A549 (cell line): ENCODE measurements around the gene KLF3. TPM values are rescaled to one million over a fixed set of nuclear protein-coding genes. Genes with fewer than 3 reads are reported as not detected.

Experiments used
- ATAC-seq, 2 experiments: fragments of 200-7000 bp in 1 of 2; fragments of >200 bp in 1 of 2; cut with Nextera tagmentation in 1 of 2; cut with Tn5 transposase in 1 of 2; 3 replicates each; pipeline versions ENCODE4 v1.8.0 to v1.9.1; 2018 to 2020; ENCODE audit warnings: mild to moderate bottlenecking in 1 of 2, moderate library complexity in 1 of 2
- CTCF ChIA-PET: fragments of 300-600 bp; sonication (Branson Sonifier 250); formaldehyde crosslinking; extraction: SDS; loops from one replicate; lab custom pipeline; 2021; ENCODE audit warnings: antibody characterized with exemption, inconsistent platforms; lab: Yijun Ruan, JAX
- POLR2A ChIA-PET: fragments of 350-600 bp; formaldehyde crosslinking; extraction: SDS; loops from one replicate; lab custom pipeline; 2021; ENCODE audit warnings: antibody characterized with exemption, inconsistent platforms; lab: Yijun Ruan, JAX
- DNase-seq, 2 experiments: peaks; one replicate each; pipeline versions ENCODE4 v3.0.0 to v3.0.0-alpha.2; 2011 to 2016; ENCODE audit warnings: low read depth in 1 of 2, low spot score in 1 of 2
- FAIRE-seq: peaks from 2 replicates; lab custom pipeline; 2011; peaks lifted over from hg19 to GRCh38; lab: Jason Lieb, UNC
- H3K27ac ChIP-seq, 2 experiments: fragments of >200 bp; sonication (Bioruptor Twin); formaldehyde crosslinking; 3 replicates each; pipeline ENCODE4 v1.5.1; 2016 to 2017
- H3K4me1 ChIP-seq: fragments of >200 bp; sonication (Bioruptor Twin); formaldehyde crosslinking; 3 replicates; pipeline ENCODE4 v1.6.1; 2016
- H3K4me2 ChIP-seq: fragments of >200 bp; sonication (Bioruptor Twin); formaldehyde crosslinking; 3 replicates; pipeline ENCODE4 v1.6.1; 2016
- H3K4me3 ChIP-seq: fragments of >200 bp; sonication (Bioruptor Twin); formaldehyde crosslinking; 3 replicates; pipeline ENCODE4 v1.5.1; 2016
- H3K9me3 ChIP-seq: fragments of >200 bp; sonication (Bioruptor Twin); formaldehyde crosslinking; 3 replicates; pipeline ENCODE4 v1.6.1; 2016
- BHLHE40 ChIP-seq: IDR thresholded peaks from 2 replicates; pipeline ENCODE4 v1.6.1; 2012; ENCODE audit warnings: low read depth, low read length, inconsistent platforms
- CBX2 ChIP-seq: fragments of 200-600 bp; sonication (generic); IDR thresholded peaks from 2 replicates; pipeline ENCODE4 v1.6.1; 2016; ENCODE audit warnings: low read depth, mild to moderate bottlenecking, borderline replicate concordance
- CBX8 ChIP-seq: fragments of 200-600 bp; sonication (generic); IDR thresholded peaks from 2 replicates; pipeline ENCODE4 v1.6.1; 2016
- CHD4 ChIP-seq: fragments of 200-600 bp; sonication (generic); IDR thresholded peaks from 2 replicates; pipeline ENCODE4 v1.6.1; 2016; ENCODE audit warnings: antibody characterized with exemption, mild to moderate bottlenecking, borderline replicate concordance
- EHMT2 ChIP-seq: fragments of 200-600 bp; sonication (generic); IDR thresholded peaks from 2 replicates; pipeline ENCODE4 v1.6.1; 2016; ENCODE audit warnings: antibody characterized with exemption, low read depth, mild to moderate bottlenecking, moderate library complexity
- ESRRA ChIP-seq: fragments of 150-350 bp; IDR thresholded peaks from 2 replicates; pipeline ENCODE4 v1.6.1; 2014; ENCODE audit warnings: mild to moderate bottlenecking, low read length, borderline replicate concordance
- FOSB ChIP-seq: fragments of 250-450 bp; sonication (Bioruptor Pico); IDR thresholded peaks from 2 replicates; pipeline ENCODE4 v1.5.0; 2020; ENCODE audit warnings: mild to moderate bottlenecking, moderate library complexity
- FOSL2 ChIP-seq, 2 experiments: fragments of 450-650 bp in 1 of 2; fragments of >200 bp in 1 of 2; sonication (Bioruptor Twin) in 1 of 2; formaldehyde crosslinking; IDR thresholded peaks; 2 replicates each; pipeline versions ENCODE4 v1.5.0 to v1.6.1; 2016 to 2020; ENCODE audit warnings: mild to moderate bottlenecking in 1 of 2, moderate library complexity in 1 of 2
- HDAC2 ChIP-seq: fragments of 200-600 bp; sonication (generic); IDR thresholded peaks from 2 replicates; pipeline ENCODE4 v1.6.1; 2016
- HEYL ChIP-seq: fragments of 250-450 bp; sonication (Bioruptor Pico); IDR thresholded peaks from 2 replicates; pipeline ENCODE4 v1.8.0; 2021; ENCODE audit warnings: mild to moderate bottlenecking, moderate library complexity
- HOXB13 ChIP-seq: fragments of 250-450 bp; sonication (Bioruptor Pico); IDR thresholded peaks from 2 replicates; pipeline ENCODE4 v1.5.0; 2020; ENCODE audit warnings: low read depth, mild to moderate bottlenecking, moderate library complexity
- HOXB5 ChIP-seq: fragments of 250-450 bp; sonication (Bioruptor Pico); IDR thresholded peaks from 2 replicates; pipeline ENCODE4 v1.5.0; 2020; ENCODE audit warnings: mild to moderate bottlenecking, moderate library complexity
- MAZ ChIP-seq: fragments of 150-350 bp; IDR thresholded peaks from 2 replicates; pipeline ENCODE4 v1.6.1; 2014; ENCODE audit warnings: antibody characterized with exemption, low read depth, low read length, borderline replicate concordance
- NR3C1 ChIP-seq: fragments of >200 bp; sonication (Bioruptor Twin); formaldehyde crosslinking; IDR thresholded peaks from 3 replicates; pipeline ENCODE4 v1.6.1; 2017
- PHF8 ChIP-seq: fragments of 200-600 bp; sonication (generic); IDR thresholded peaks from 2 replicates; pipeline ENCODE4 v1.6.1; 2016; ENCODE audit warnings: low read depth, mild to moderate bottlenecking, antibody characterized with exemption, moderate library complexity, borderline replicate concordance
- POLR2A ChIP-seq: IDR thresholded peaks from 2 replicates; pipeline ENCODE4 v1.6.1; 2012; ENCODE audit warnings: mild to moderate bottlenecking, low read length
- RAD21 ChIP-seq, 2 experiments: fragments of >200 bp in 1 of 2; sonication (Bioruptor Twin) in 1 of 2; formaldehyde crosslinking in 1 of 2; IDR thresholded peaks in 1 of 2; conservative IDR thresholded peaks in 1 of 2; 2 replicates in 1 of 2; 3 replicates in 1 of 2; pipeline ENCODE4 v1.6.1; 2012 to 2018; ENCODE audit warnings: inconsistent platforms in 1 of 2
- RARB ChIP-seq: fragments of 250-450 bp; sonication (Bioruptor Pico); IDR thresholded peaks from 2 replicates; pipeline ENCODE4 v1.8.0; 2021; ENCODE audit warnings: mild to moderate bottlenecking, moderate library complexity
- RCOR1 ChIP-seq: fragments of 150-350 bp; IDR thresholded peaks from 2 replicates; pipeline ENCODE4 v1.6.1; 2014; ENCODE audit warnings: antibody characterized with exemption, low read length, low read depth
- SREBF2 ChIP-seq: fragments of 450-650 bp; IDR thresholded peaks from 2 replicates; pipeline ENCODE4 v1.6.1; 2014; ENCODE audit warnings: mild to moderate bottlenecking, moderate library complexity
- ZFP36 ChIP-seq: fragments of 450-650 bp; IDR thresholded peaks from 2 replicates; pipeline ENCODE4 v1.6.1; 2014; ENCODE audit warnings: borderline replicate concordance; ENCODE audit not compliant: partially characterized antibody
- ZNF302 ChIP-seq: fragments of 250-450 bp; sonication (Bioruptor Pico); IDR thresholded peaks from 2 replicates; pipeline ENCODE4 v1.9.0; 2021; ENCODE audit warnings: inconsistent platforms, mild to moderate bottlenecking, moderate library complexity
- ZSCAN20 ChIP-seq: fragments of 250-450 bp; sonication (Bioruptor Pico); IDR thresholded peaks from 2 replicates; pipeline ENCODE4 v1.8.0; 2022; ENCODE audit warnings: mild to moderate bottlenecking, moderate library complexity
- WGBS: methylation state at CpG from one replicate; pipeline ENCODE4 v1.1.6; 2017; ENCODE audit errors: missing lambda C conversion rate; 5-methylcytosine and 5-hydroxymethylcytosine counted together
- polyA plus RNA-seq, 4 experiments: library from polyadenylated mRNA; depleted of rRNA in 3 of 4; stranded (reverse); fragments of >200 nt; fragmentation: RNase III in 1 of 4; extraction: RNeasy Plus Mini Kit Qiagen cat#74134 plus additional on column Dnase treatment in 1 of 4; gene quantifications; 2 replicates in 3 of 4; 3 replicates in 1 of 4; pipeline ENCODE4 v1.2.3, GENCODE V29; 2011 to 2017
- TF ChIP-seq, protein P1 (sequence below): fragments of 150-350 bp; IDR thresholded peaks from 2 replicates; pipeline ENCODE4 v1.6.1; 2014; ENCODE audit warnings: low read depth, mild to moderate bottlenecking, low read length
- TF ChIP-seq, protein P2 (sequence below): fragments of >200 bp; sonication (Bioruptor Twin); formaldehyde crosslinking; IDR thresholded peaks from 3 replicates; pipeline ENCODE4 v1.6.1; 2016
- TF ChIP-seq, protein P3 (sequence below): fragments of >200 bp; sonication (Bioruptor Twin); formaldehyde crosslinking; IDR thresholded peaks from 3 replicates; pipeline ENCODE4 v1.5.1; 2016

Gene KLF3
- polyA plus RNA-seq, 2 of the 4 experiments (the other 2 are of a cell fraction) = 11.2 to 29.6 TPM

DNA sequence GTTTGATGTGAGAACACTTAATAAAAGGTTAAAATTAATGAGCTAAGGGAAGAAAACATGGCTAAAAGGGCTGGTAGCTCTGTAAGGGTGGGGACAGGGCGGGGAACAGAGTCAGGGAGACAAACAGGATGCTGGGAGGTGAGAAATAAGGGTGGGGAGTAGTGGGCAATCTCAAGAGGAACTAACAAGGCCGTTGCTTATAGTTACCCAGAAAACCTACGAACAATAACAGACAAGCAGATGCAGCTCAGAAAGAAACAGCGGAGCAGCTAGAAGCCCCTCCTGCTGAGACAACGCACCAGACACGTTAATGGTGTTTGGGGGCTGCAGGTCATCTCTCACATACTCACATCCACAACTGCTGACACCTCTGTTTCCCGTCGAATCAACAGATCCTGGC is 9.7 kb upstream of the KLF3 start:
- H3K4me3 ChIP-seq = no peak overlapping the region
- POLR2A ChIA-PET = no interaction called here
- DNase-seq = no peak
- CTCF ChIA-PET = interaction anchor here (0.6 to 0.9 kb wide), 2 partner anchors 473 to 475 kb away, joined by 3 read pairs; no protein-coding TSS in a partner anchor
- H3K4me1 ChIP-seq = no peaks in the 10 kb centered on the region
- 81% methylated on average over 8 of the region's 8 CpGs for WGBS
- H3K9me3 ChIP-seq = no peaks in the 10 kb centered on the region
- H3K4me2 ChIP-seq = no peak overlapping the region
- H3K27ac ChIP-seq = no peak overlapping the region
- no peak for FAIRE-seq
- no peak for ATAC-seq
- no peak for TF ChIP-seq ZNF302
- TF ChIP-seq RARB = no peak
- TF ChIP-seq CBX2 = no peak
- no peak for TF ChIP-seq EHMT2
- TF ChIP-seq RCOR1 = no peak
- TF ChIP-seq BHLHE40 = no peak
- TF ChIP-seq ZSCAN20 (CRISPR knock-in tag) = no peak
- no peak for TF ChIP-seq PHF8
- TF ChIP-seq FOSL2 (IDR thresholded peaks at IDR 0.05) = no peak
- TF ChIP-seq FOSL2 (CRISPR knock-in tag; IDR thresholded peaks at IDR 0.05) = no peak
- TF ChIP-seq SREBF2 = no peak
- no peak for TF ChIP-seq HOXB5 (CRISPR knock-in tag)
- TF ChIP-seq MAZ = no peak
- TF ChIP-seq HDAC2 = no peak
- TF ChIP-seq, protein P1, sequence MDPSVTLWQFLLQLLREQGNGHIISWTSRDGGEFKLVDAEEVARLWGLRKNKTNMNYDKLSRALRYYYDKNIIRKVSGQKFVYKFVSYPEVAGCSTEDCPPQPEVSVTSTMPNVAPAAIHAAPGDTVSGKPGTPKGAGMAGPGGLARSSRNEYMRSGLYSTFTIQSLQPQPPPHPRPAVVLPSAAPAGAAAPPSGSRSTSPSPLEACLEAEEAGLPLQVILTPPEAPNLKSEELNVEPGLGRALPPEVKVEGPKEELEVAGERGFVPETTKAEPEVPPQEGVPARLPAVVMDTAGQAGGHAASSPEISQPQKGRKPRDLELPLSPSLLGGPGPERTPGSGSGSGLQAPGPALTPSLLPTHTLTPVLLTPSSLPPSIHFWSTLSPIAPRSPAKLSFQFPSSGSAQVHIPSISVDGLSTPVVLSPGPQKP = no peak
- no peak for TF ChIP-seq HOXB13 (CRISPR knock-in tag)
- no peak for TF ChIP-seq NR3C1
- no peak for TF ChIP-seq RAD21 (conservative IDR thresholded peaks at IDR 0.05 in 1 of 2, IDR thresholded peaks at IDR 0.05 in 1 of 2)
- TF ChIP-seq FOSB = no peak
- no peak for TF ChIP-seq HEYL (CRISPR knock-in tag)

DNA sequence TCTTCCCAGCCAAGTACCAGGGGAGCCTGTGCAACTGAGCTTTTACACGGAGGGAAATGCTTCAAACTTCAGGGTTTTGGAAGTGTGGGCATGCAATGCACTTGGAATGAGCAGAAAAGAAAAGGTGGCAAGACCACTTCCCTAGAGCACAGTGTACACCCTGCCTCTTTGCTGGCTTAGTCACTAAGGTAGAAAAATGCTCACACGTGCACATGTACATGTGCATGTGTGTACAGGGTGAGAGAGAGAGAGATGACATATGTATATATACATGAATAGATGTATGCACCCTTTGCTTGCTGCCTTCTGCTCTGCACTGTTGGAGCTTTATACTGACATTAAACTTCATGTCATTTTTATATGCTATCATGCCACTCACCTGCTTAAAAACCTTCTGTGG is 7.9 kb upstream of the KLF3 start:
- no peak overlapping the region for H3K4me3 ChIP-seq
- TF ChIP-seq, protein P2, sequence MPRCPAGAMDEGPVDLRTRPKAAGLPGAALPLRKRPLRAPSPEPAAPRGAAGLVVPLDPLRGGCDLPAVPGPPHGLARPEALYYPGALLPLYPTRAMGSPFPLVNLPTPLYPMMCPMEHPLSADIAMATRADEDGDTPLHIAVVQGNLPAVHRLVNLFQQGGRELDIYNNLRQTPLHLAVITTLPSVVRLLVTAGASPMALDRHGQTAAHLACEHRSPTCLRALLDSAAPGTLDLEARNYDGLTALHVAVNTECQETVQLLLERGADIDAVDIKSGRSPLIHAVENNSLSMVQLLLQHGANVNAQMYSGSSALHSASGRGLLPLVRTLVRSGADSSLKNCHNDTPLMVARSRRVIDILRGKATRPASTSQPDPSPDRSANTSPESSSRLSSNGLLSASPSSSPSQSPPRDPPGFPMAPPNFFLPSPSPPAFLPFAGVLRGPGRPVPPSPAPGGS = no peak
- no peak for TF ChIP-seq CHD4
- no peak for TF ChIP-seq ZFP36
- TF ChIP-seq ESRRA = no peak
- TF ChIP-seq, all 56 proteins: peak for 0
- WGBS = 49% methylated on average over 2 of the region's 2 CpGs
- no peak for ATAC-seq
- Histone ChIP-seq H3K27ac (no peak overlapping the region), H3K4me1 (no peaks in the 10 kb centered on the region), H3K9me3 (no peaks in the 10 kb centered on the region), H3K4me2 (no peak overlapping the region)
- ChIA-PET CTCF (no interaction called here), POLR2A (no interaction called here)
- no peak for DNase-seq
- FAIRE-seq = no peak

DNA sequence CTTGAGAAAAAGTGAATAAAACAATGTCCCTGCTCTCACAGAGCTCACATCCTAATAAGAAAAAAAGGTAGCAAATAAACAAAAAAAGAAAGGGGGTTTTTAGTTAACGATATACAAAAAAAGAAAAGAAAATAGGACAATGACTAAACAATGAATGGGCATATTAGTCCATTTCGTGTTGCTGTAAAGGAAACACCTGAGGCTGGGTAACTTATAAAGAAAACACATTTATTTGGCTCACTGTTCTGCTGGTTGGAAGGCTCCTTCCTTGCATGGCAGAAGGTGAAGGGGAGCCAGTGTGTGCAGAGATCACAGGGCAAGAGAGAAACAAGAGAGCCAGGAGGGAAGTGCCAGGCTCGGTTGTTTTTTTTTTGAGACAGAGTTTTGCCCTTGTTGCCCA is 4.7 kb upstream of the KLF3 start:
- Histone ChIP-seq H3K4me2 (no peak overlapping the region), H3K4me3 (no peak overlapping the region), H3K9me3 (no peaks in the 10 kb centered on the region), H3K27ac (no peak overlapping the region), H3K4me1 (peaks cover 8% of the 10 kb centered on the region)
- ATAC-seq (no peak), FAIRE-seq (no peak), DNase-seq (no peak)
- WGBS = 77% methylated on average over 3 of the region's 3 CpGs
- CTCF ChIA-PET = interaction anchor here (2.9 kb wide), 1 partner anchor 10 kb away, joined by 6 read pairs; no protein-coding TSS in a partner anchor
- TF ChIP-seq ZFP36 (no peak), POLR2A (no peak), CBX8 (no peak), FOSL2 (IDR thresholded peaks at IDR 0.05) (no peak), FOSL2 (CRISPR knock-in tag; IDR thresholded peaks at IDR 0.05) (no peak)
- TF ChIP-seq, protein P3, sequence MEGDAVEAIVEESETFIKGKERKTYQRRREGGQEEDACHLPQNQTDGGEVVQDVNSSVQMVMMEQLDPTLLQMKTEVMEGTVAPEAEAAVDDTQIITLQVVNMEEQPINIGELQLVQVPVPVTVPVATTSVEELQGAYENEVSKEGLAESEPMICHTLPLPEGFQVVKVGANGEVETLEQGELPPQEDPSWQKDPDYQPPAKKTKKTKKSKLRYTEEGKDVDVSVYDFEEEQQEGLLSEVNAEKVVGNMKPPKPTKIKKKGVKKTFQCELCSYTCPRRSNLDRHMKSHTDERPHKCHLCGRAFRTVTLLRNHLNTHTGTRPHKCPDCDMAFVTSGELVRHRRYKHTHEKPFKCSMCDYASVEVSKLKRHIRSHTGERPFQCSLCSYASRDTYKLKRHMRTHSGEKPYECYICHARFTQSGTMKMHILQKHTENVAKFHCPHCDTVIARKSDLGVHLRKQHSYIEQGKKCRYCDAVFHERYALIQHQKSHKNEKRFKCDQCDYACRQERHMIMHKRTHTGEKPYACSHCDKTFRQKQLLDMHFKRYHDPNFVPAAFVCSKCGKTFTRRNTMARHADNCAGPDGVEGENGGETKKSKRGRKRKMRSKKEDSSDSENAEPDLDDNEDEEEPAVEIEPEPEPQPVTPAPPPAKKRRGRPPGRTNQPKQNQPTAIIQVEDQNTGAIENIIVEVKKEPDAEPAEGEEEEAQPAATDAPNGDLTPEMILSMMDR = no peak
- POLR2A ChIA-PET = no interaction called here
